GM18858 (cell line): Measurements from ENCODE around the gene HNF1B.

ENCODE experiments used
- ATAC-seq: cut with Tn5 transposase; IDR thresholded peaks from one replicate; pipeline ENCODE4 v1.9.1; 2021; ENCODE audit not compliant: unreplicated experiment

The HNF1B gene

GRCh38 chr17:37737971-37738370, 6.9 kb downstream of the HNF1B start:
- no peak for ATAC-seq

GRCh38 chr17:37737081-37737480, 7.8 kb downstream of the HNF1B start:
- no peak for ATAC-seq

- no peak for ATAC-seq
Observed at GRCh38 chr17:37736428-37736827, 8.4 kb downstream of the HNF1B start.

- ATAC-seq: no peak
Observed at GRCh38 chr17:37735165-37735564, 9.7 kb downstream of the HNF1B start.

- ATAC-seq: no peak
Observed at GRCh38 chr17:37732316-37732715, 12.5 kb downstream of the HNF1B start.

- no peak for ATAC-seq
Observed at GRCh38 chr17:37731056-37731455, 13.8 kb downstream of the HNF1B start.

GRCh38 chr17:37729905-37730304, 15.0 kb downstream of the HNF1B start:
- no peak for ATAC-seq

- no peak for ATAC-seq
Observed at GRCh38 chr17:37726891-37727675, 17.8 kb downstream of the HNF1B start.

- ATAC-seq: no peak
Observed at GRCh38 chr17:37726248-37726647, 18.6 kb downstream of the HNF1B start.

GRCh38 chr17:37725601-37726146, 19.2 kb downstream of the HNF1B start:
- ATAC-seq: no peak

- no peak for ATAC-seq
Observed at GRCh38 chr17:37725021-37725595, 19.8 kb downstream of the HNF1B start.

- no peak for ATAC-seq
Observed at GRCh38 chr17:37720989-37721388, 23.9 kb downstream of the HNF1B start.

GRCh38 chr17:37719866-37720265, 25.0 kb downstream of the HNF1B start:
- no peak for ATAC-seq

GRCh38 chr17:37718324-37719048, 26.4 kb downstream of the HNF1B start:
- no peak for ATAC-seq

- ATAC-seq: no peak
Observed at GRCh38 chr17:37717627-37718323, 27.1 kb downstream of the HNF1B start.

GRCh38 chr17:37714897-37715296, 30.0 kb downstream of the HNF1B start:
- ATAC-seq: no peak

GRCh38 chr17:37713624-37714023, 31.2 kb downstream of the HNF1B start:
- no peak for ATAC-seq

GRCh38 chr17:37713028-37713431, 31.8 kb downstream of the HNF1B start:
- no peak for ATAC-seq

- ATAC-seq: no peak
Observed at GRCh38 chr17:37711113-37711512, 33.7 kb downstream of the HNF1B start.

GRCh38 chr17:37710344-37710886, 34.4 kb downstream of the HNF1B start:
- no peak for ATAC-seq
